Colonic mucosa (tissue), 4 donors: ENCODE results near the gene POLR2J. TPM values are rescaled to one million over a fixed set of nuclear protein-coding genes. Genes with fewer than 3 reads are reported as not detected.

Source experiments
- DNase-seq: peaks from one replicate; pipeline ENCODE4 v3.0.0-alpha.2; 2020
- H3K27ac ChIP-seq: fragments of 200-600 bp; one replicate; pipeline ENCODE4 v1.8.0; 2021
- H3K27me3 ChIP-seq: fragments of 200-600 bp; one replicate; pipeline ENCODE4 v1.8.0; 2021
- H3K36me3 ChIP-seq: fragments of 200-600 bp; one replicate; pipeline ENCODE4 v1.8.0; 2021
- H3K4me1 ChIP-seq: fragments of 200-600 bp; one replicate; pipeline ENCODE4 v1.8.0; 2021; ENCODE audit warnings: mild to moderate bottlenecking
- H3K4me3 ChIP-seq: fragments of 200-600 bp; one replicate; pipeline ENCODE4 v1.8.0; 2021
- H3K9ac ChIP-seq, 2 donors: one replicate each; pipeline ENCODE4 v1.7.0; 2013; ENCODE audit warnings: control low read depth in 2 of 2, low read depth in 2 of 2, low read length in 2 of 2
- H3K9me3 ChIP-seq: fragments of 200-600 bp; one replicate; pipeline ENCODE4 v1.8.0; 2021
- CTCF ChIP-seq: fragments of 200-600 bp; IDR thresholded peaks from one replicate; pipeline ENCODE4 v1.8.0; 2022; ENCODE audit warnings: antibody characterized with exemption, mild to moderate bottlenecking
- intact Hi-C: fragments of 100-400 bp; cut with DNase I; formaldehyde crosslinking; loops from one replicate; pipeline ENCODE4 v1.14.1; 2022
- total RNA-seq, 2 donors: library from RNA; stranded (reverse); fragmentation: NEBNext Ultra II Directional in 1 of 2; extraction: Animal tissue kit (Norgen Biotek cat#: 25700) in 1 of 2; gene quantifications; one replicate each; pipeline ENCODE4 v1.2.1, GENCODE V29; 2021
- donor health status: healthy.
- donor health status: DM: no; HTN: no; CAD: no.
- donor health status: DM: no; HTN: no; CAD: no.

The POLR2J gene
- total RNA-seq, 2 donors from 2014 or later, result 43.0 to 49.2 TPM

GRCh38 chr7:102436118-102436517, 42.6 kb downstream of the POLR2J start:
- no peak overlapping the region for H3K27ac ChIP-seq
- TF ChIP-seq CTCF, result no peak
- no peak for DNase-seq
- H3K9me3 ChIP-seq, result no peaks in the 10 kb centered on the region
- H3K4me3 ChIP-seq, result no peak overlapping the region
- no peak overlapping the region for H3K9ac ChIP-seq
- intact Hi-C loops, result no loop called here
- H3K4me1 ChIP-seq, result peaks cover 3% of the 10 kb centered on the region
- no peaks in the 10 kb centered on the region for H3K27me3 ChIP-seq
- H3K36me3 ChIP-seq, result no peaks in the 10 kb centered on the region

GRCh38 chr7:102434039-102434486, 44.7 kb downstream of the POLR2J start:
- Histone ChIP-seq H3K27ac (peak overlapping the region; percentile 53), H3K4me3 (peak overlapping the region; percentile 82), H3K9me3 (no peaks in the 10 kb centered on the region), H3K36me3 (no peaks in the 10 kb centered on the region), H3K4me1 (peaks cover 3% of the 10 kb centered on the region), H3K27me3 (no peaks in the 10 kb centered on the region), H3K9ac (peak overlapping the region; percentile 27 to 86)
- no peak for DNase-seq
- no peak for TF ChIP-seq CTCF
- intact Hi-C loops, result no loop called here

- H3K36me3 ChIP-seq, result no peaks in the 10 kb centered on the region
- peak within 1 kb of the TSS; percentile 67 for H3K27ac ChIP-seq
- intact Hi-C loops, result no loop called here
- H3K9me3 ChIP-seq, result no peaks in the 10 kb centered on the region
- H3K4me3 ChIP-seq, result peak within 1 kb of the TSS; percentile 82
- peaks cover 3% of the 10 kb centered on the region for H3K4me1 ChIP-seq
- DNase-seq, result peak; percentile 82
- no peaks in the 10 kb centered on the region for H3K27me3 ChIP-seq
- TF ChIP-seq CTCF, result no peak
- peak within 1 kb of the TSS; percentile 27 to 86 for H3K9ac ChIP-seq
Measured at GRCh38 chr7:102433219-102434038, 45.3 kb downstream of the POLR2J start, which contains the start of gene ORAI2. Gene ORAI2, plus strand, starts transcription at chr7:102433575. Its CDS starts 5,382 bp downstream, at chr7:102438957.

- peak overlapping the region in 1 of 2 donors; percentile 79 for H3K9ac ChIP-seq
- H3K27ac ChIP-seq, result peak overlapping the region; percentile 67
- DNase-seq, result no peak
- H3K4me1 ChIP-seq, result peaks cover 3% of the 10 kb centered on the region
- no peaks in the 10 kb centered on the region for H3K9me3 ChIP-seq
- no peaks in the 10 kb centered on the region for H3K36me3 ChIP-seq
- no peaks in the 10 kb centered on the region for H3K27me3 ChIP-seq
- H3K4me3 ChIP-seq, result peak overlapping the region; percentile 82
- no peak for TF ChIP-seq CTCF
- intact Hi-C loops, result no loop called here
Measured at GRCh38 chr7:102432442-102433218, 46.1 kb downstream of the POLR2J start.

- TF ChIP-seq CTCF, result no peak
- intact Hi-C loops, result no loop called here
- Histone ChIP-seq H3K27me3 (no peaks in the 10 kb centered on the region), H3K9me3 (no peaks in the 10 kb centered on the region), H3K9ac (peak overlapping the region in 1 of 2 donors; percentile 61), H3K4me1 (peaks cover 3% of the 10 kb centered on the region), H3K27ac (peak overlapping the region; percentile 67), H3K36me3 (no peaks in the 10 kb centered on the region), H3K4me3 (no peak overlapping the region)
- DNase-seq, result peak; percentile 65
Measured at GRCh38 chr7:102431617-102432298, 47.0 kb downstream of the POLR2J start.
